Mammary epithelial cell (primary cell): ENCODE measurements around the gene CSTB.

Experiments
- EZH2 ChIP-seq: IDR thresholded peaks from 2 replicates; pipeline ENCODE4 v1.6.1; 2012; ENCODE audit warnings: low read length, inconsistent platforms, borderline replicate concordance
- TF ChIP-seq, protein P1 (sequence below), 2 donors: IDR thresholded peaks in 1 of 2; conservative IDR thresholded peaks in 1 of 2; 2 replicates each; pipeline ENCODE4 v1.5.1; 2011 to 2012; ENCODE audit warnings: inconsistent platforms in 2 of 2, low read length in 2 of 2, mild to moderate bottlenecking in 2 of 2, control low read depth in 1 of 2, low read depth in 1 of 2; ENCODE audit not compliant: insufficient read depth in 1 of 2; ENCODE audit errors: extremely low read depth in 1 of 2

DNA sequence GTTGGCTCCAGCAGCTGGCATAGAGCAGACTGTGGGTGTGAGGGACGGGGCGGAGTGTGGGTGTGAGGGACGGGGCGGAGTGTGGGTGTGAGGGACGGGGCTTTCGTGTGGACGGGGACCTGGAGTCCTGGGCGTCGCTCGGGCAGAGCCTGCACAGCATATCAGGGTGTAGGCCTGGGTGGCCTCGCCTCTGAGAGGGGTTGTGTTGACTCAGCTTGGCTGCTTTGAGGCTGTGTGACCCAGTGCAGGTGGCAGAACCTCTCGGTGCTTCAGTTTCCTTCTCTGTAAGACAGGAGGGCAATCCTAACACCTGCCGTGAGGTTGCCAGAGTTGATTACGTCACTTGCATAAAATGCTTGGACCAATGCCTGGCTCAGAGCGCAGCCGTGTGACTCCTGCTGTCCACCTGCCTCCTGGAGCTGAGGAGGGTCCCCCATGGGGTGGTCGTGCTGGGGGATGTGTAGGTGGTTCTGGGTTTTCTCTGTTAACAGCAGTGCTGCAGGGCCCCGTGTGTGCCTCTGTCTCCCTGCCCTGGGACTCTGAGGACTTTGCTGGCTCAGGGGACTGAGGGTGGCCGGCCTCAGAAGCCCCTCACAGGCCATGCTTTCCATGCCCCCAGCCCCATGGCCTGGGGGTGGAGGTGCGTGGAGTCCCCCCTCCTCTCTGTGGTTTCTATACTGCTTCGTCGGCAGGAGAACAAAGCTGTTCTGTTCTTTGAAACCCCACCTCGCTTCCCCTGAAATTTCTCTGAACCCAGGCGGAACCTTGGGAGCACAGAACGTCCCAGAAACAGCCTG lies 41.8 kb downstream of the CSTB start:
- no peak for TF ChIP-seq EZH2
- TF ChIP-seq, protein P1, sequence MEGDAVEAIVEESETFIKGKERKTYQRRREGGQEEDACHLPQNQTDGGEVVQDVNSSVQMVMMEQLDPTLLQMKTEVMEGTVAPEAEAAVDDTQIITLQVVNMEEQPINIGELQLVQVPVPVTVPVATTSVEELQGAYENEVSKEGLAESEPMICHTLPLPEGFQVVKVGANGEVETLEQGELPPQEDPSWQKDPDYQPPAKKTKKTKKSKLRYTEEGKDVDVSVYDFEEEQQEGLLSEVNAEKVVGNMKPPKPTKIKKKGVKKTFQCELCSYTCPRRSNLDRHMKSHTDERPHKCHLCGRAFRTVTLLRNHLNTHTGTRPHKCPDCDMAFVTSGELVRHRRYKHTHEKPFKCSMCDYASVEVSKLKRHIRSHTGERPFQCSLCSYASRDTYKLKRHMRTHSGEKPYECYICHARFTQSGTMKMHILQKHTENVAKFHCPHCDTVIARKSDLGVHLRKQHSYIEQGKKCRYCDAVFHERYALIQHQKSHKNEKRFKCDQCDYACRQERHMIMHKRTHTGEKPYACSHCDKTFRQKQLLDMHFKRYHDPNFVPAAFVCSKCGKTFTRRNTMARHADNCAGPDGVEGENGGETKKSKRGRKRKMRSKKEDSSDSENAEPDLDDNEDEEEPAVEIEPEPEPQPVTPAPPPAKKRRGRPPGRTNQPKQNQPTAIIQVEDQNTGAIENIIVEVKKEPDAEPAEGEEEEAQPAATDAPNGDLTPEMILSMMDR (conservative IDR thresholded peaks at IDR 0.05 in 1 of 2, IDR thresholded peaks at IDR 0.05 in 1 of 2; ENCODE audit: extremely low read depth in 1 of 2, insufficient read depth in 1 of 2, low read depth in 1 of 2, low read length in 2 of 2): no peak
